Amniotic epithelial cell (primary cell): ENCODE results near the gene PANK2.
A peak's percentile ranks its signal among the peaks of the same experiment; 100 is the strongest.
"Not testable (repeated sequence)": the region's sequence is repeated elsewhere in the genome, so short reads cannot be mapped to it uniquely, and the experiment has no call there.

ENCODE experiments used
- DNase-seq: peaks from one replicate; pipeline ENCODE4 v3.0.0-alpha.2; 2010; ENCODE audit warnings: low read depth

Gene PANK2

DNA sequence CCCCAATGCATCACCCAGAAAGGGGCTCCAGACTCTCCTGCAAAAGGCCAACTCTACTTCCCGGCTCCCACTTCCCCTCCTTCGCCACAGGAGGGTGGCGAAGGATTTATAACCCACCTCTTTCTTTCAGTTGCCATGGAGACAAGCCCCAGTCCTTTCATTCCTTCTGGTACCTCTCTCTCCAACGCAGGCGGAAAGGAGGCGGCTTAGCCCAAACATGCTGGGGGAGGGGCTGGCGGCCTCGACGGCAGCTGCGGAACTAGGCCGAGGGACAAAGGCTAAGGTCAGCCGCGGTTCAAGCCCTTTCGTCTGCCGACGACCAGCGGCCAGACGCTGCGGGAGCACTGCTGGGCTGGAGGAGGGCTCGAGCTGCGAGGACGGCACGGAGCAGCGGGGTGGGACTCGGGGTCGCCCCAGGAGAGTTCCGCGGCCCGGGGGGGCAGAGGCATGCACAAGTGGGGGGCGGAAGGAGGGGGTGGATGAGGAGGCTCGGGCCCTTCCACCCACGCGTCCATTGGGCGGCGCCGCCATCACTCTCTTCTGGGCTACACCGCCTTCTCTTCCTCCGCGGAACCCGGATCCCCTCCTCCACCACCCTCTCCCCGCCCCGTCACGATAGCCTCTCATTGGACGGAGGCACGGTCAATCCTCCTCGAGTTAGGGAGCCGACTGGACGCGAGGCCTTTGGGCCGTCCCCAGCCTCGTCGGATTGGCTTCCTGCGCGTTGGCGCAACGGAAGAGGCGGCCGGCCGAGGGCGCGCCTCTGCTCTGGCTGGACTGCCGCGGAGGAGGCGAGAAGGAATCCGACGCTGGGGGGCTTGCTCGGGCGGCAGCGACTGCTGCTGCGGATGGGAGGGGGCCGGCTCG is at the start of gene PANK2:
Gene PANK2 (plus strand): TSS at position 766 of the 867 bp plus-strand sequence.
- peak; percentile 99 for DNase-seq

DNA sequence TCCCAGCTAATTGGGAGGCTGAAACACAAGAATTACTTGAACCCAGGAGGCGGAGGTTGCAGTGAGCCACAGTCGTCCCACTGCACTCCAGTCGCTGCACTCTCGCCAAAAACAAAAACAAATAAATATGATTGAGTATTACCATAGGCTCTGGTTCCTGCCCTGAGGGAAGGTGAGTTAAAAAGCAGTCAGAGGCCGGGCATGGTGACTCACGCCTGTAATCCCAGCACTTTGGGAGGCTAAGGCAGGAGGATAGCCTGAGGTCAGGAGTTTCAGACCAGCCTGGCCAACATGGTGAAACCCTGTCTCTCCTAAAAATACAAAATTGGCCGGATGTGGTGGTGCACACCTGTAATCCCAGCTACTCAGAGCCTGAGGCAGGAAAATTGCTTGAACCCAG is 49.0 kb upstream of the PANK2 start:
- not testable (repeated sequence) for DNase-seq

DNA sequence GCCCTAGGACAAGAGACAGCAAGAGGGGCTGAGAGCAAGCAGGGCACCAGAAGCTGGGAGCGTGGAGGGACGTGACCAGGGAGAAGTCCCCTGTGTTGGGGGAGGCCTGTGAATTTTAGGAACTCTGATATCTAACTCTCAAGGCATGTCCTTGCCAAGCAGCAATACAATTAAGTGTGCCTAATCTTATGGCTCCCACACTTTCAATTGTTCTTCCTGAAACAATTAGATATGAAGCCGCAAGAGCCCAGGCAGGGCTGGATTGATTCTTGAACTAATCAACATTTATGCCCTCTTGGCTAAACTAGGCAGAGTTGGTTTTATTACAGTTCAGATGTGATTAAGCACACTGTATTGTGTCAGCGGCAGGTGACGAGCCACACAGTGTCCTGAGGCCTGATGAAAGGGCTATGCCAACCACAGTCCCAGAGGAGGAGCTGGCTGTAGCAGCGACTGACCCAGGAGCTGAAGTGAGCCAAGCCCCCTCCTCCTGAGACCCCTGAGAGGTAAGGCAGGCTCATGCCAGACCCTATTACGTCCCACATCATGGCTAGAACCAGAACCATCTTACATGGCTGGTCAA is 46.7 kb upstream of the PANK2 start:
- no peak for DNase-seq

DNA sequence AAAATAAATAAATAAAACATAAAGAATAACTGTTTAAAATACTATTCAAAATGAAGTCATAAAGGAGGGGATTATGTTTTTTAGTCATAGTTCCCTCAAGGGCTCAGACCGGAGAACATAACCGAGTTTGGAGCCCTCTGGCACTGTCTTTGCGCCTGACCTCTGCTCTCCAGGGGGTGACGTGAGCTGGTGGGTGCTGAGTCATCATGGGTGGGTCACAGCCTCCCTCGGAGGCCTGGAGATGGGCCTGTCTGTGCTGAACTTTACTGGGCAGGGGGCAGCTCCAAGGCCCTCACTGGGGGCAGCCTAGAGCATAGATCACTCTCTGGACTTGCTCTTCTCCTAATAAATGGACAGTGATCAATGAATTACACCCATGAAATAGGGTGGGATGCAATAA is 45.7 kb upstream of the PANK2 start:
- peak; percentile 71 for DNase-seq

DNA sequence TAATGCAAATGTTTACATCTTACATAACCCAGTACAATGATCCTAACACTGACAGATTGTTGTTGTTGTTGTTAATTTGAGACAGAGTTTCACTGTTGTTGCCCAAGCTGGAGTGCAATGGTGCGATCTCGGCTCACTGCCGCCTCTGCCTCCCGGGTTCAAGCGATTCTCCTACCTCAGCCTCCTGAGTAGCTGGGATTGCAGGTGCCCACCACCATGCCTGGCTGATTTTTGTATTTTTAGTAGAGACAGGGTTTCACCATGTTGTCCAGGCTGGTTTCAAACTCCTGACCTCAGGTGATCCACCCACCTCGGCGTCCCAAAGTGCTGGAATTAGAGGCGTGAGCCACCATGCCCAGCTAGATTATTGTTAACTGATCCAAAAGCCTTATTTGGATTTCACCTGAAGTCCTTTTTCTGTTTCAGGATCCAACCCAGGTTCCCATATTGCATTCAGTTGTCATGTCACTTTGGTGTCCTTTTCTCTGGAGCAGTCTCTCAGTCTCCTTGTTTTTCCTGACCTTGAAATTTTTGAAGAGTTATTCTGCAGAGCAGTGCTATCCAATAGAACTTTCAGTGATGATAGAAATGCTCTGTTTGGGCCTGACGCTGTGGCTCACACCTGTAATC is 45.1 kb upstream of the PANK2 start:
- not testable (repeated sequence) for DNase-seq

DNA sequence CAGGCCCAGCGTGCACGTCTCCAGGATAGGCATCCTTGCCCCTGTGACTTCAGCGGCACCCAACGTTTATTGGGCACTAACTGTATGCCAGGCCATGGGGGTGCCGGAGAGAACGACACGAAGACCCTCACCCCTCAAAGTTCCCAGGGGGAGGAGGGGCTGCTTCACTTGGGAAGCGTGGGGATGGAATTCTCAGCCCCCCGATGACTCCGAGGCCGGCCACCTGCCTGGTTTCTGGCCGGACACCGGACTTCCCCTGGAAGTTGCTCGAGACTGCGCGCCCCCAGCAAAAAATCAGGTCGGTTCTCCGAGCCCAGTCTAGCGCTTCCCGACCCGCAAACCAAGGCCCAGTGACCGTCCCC is 42.8 kb upstream of the PANK2 start:
- DNase-seq, result no peak

DNA sequence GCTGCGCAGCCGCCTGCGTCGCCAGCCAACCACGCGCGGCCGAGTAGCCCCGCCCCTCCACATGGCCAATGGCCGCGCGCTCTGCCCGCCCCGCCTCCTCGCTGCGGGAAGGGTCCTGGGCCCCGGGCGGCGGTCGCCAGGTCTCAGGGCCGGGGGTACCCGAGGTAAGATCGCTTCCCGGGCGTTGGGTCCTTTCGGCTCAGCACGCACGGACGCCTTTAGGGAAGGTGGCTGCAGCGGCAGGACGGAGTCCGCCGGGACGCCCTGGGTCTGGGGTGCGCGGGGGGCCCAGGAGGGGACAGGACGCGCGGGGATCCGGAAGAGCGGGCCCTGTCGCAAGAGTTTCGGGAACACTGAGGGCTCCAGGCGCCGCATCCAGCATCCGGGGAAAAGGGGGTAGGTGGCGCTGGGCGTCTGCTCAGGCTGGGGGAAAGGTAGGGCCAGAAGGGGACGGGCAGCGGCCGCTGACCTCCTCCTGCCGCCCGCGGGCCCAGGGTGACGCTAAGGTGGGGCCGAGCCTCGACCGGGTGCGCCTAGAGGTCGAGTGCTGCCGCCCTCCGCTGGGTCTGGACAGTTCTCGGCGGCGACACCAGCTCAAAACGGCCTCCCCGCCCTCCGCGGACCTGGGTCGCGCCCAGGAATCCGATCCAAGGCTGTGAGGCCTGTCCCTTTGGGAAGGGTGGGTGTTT is 42.3 kb upstream of the PANK2 start, which contains the start of gene MAVS:
Gene MAVS (plus strand): TSS at position 95 of the 689 bp plus-strand sequence. CDS start 7,791 bp downstream, outside the sequence.
- peak; percentile 56 for DNase-seq

DNA sequence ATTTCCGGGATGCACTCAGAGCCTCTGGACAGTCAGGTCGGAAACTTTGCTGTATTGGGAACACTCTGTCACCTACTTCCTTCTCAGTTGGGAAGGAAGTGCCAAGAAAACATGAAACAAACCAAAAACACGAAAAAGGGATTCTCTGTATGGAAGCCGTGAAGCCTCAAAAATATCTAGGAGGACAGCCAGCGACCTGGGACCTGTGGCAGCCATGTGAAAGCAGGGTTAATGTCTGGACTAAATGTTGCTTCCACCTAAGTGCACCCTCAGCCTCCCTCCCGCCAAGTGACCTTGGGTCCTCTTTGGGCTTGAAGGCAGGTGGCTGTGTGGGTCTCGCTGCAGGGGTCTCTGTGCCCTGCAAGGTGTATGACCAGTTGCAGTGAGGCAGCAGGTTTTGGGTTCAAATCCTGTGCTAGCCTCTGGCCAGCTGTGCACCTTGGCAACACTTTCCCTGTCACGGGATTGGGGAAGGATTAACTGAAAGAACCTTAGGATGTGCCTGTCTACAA is 41.7 kb upstream of the PANK2 start:
- DNase-seq, result no peak

DNA sequence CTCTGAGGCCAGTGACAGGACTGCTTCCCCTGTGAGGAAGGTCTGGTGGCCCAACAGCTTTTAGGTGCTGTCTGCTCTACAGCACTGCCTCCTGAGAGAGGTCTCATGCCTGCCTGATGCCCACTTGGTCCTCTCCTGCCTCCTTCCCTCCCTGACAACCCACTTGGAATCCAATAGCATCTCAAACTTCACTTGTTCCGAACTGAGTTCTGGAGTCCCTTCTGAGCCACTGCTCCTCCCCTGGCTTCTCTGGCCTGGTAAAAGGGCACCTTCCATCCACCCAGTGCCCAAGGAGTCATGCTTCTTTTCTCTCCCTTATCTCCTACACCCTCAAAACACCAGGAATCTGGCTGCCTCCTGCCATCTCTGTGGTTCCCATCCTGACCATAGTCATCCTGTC is 40.6 kb upstream of the PANK2 start:
- no peak for DNase-seq

DNA sequence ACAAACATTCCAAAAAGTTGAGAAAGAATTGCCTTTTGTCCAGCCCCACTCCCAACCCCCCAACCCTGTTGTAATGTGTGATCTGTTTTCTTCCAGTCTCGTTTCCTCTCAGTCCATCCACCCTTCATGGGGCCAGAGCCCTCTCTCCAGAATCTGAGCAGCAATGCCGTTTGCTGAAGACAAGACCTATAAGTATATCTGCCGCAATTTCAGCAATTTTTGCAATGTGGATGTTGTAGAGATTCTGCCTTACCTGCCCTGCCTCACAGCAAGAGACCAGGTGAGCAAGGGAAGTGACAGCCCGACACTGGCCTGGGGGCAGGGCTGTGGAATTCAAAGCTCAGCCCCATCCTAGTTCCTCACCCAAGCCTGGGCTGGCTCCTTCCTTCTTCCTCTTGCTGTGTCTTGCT is 34.7 kb upstream of the PANK2 start:
- DNase-seq, result no peak

DNA sequence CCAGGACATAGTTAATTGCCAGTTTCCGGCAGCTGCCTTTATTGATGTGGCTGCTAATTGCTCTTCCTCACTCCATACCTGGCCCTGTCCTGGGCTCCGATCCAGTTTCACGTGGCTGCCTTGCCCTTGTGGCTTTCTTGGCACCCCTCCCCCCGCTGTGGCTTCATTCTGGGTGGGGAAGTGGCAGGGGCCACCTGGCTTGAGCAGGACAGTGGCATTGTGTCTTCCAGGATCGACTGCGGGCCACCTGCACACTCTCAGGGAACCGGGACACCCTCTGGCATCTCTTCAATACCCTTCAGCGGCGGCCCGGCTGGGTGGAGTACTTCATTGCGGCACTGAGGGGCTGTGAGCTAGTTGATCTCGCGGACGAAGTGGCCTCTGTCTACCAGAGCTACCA is 31.8 kb upstream of the PANK2 start:
- DNase-seq, result no peak

DNA sequence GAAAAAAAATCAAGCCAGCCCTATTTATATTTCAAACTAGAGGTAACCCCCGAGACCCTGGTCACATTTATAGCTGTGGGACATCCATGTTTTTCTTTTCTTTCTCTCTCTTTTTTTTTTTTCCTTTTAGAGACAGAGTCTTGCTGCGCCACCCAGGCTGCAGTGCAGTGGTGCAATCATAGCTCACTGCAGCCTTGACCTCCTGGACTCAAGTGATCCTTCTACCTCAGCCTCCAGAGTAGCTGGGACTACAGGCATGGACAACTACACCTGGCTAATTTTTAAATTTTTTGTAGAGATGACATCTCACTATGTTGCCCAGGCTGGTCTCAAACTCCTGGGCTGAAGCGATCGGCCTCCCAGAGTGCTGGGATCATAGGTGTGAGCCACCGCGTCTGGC is 30.5 kb upstream of the PANK2 start:
- DNase-seq, result no peak

DNA sequence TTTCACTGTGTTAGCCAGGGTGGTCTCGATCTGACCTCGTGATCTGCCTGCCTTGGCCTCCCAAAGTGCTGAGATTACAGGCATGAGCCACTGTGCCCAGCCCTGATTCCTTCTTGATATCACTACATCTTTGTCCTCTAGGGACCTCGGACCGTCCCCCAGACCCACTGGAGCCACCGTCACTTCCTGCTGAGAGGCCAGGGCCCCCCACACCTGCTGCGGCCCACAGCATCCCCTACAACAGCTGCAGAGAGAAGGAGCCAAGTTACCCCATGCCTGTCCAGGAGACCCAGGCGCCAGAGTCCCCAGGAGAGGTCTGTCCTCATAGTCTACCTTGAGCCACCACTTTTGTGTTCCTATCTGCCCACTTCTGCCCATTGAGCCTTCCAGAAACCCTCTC is 28.0 kb upstream of the PANK2 start:
- DNase-seq, result no peak

DNA sequence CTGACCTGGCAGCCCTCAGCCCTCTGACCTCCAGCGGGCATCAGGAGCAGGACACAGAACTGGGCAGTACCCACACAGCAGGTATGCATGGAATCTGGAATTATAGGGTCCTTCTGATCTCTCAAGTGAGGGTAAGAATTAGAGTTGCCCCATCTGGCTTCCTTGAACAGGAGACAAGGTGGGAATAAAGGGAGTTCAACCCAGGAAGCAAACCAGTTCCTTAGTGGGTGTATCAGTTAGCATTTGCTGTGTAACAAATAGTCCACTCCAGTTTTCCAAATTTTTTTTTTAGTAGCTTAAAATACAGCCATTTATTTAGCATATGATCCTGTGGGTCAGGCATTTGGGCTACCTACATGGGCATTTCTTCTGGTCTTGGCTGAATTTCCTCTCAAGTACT is 26.9 kb upstream of the PANK2 start:
- no peak for DNase-seq

DNA sequence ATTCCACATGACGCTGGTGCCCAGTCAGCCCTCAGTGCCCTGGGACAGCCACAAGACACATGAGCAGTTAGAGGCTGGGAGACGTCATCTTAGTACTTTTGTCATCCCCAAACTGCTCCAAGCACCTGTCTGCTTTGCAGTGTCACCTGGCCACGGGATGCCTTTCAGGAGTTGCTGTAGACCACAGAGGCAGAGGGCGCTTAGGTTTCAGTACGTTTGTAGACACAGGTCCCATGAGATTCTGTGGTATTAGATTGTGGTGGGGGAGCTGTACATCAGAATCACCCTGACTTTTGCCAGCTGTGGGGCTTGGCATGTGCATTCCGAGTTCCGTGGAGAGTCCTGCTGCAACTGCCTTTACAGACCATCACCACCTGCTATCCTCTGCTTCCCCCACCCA is 25.9 kb upstream of the PANK2 start:
- no peak for DNase-seq

DNA sequence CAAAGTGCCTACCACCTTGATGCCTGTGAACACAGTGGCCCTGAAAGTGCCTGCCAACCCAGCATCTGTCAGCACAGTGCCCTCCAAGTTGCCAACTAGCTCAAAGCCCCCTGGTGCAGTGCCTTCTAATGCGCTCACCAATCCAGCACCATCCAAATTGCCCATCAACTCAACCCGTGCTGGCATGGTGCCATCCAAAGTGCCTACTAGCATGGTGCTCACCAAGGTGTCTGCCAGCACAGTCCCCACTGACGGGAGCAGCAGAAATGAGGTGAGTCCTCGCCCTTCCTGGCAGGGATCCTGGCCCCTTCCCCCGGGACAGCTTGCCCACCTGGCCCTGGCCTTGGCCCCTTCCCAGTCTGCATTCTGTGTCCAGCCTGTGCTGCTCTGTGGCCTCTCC is 24.7 kb upstream of the PANK2 start:
- no peak for DNase-seq

DNA sequence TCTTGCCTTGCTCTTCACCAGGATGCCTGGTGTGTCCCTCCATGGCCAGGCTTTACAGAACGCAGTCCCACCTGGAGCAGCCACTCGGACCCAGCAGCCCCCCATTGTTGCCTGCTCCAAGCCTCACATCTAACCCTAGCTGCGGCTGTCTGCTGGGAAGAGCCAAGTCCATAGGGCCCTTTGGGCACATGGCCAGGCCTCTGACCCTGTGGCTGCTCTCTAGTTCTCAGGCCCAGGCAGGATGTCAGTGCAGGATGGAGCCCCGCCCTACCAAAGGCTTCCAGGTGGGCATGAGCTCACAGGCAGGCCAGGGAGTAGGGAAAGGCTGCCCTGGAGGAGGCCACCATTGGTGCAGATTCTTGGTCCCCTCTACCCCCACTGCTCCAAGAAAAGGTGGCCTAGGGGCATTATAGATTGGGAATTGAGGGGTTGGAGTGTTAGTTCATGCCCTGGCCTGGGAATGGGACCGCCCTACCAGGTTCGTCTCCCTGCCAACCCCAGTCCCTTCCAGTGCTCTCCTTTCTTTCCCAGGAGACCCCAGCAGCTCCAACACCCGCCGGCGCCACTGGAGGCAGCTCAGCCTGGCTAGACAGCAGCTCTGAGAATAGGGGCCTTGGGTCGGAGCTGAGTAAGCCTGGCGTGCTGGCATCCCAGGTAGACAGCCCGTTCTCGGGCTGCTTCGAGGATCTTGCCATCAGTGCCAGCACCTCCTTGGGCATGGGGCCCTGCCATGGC is 23.9 kb upstream of the PANK2 start:
- DNase-seq, result no peak

DNA sequence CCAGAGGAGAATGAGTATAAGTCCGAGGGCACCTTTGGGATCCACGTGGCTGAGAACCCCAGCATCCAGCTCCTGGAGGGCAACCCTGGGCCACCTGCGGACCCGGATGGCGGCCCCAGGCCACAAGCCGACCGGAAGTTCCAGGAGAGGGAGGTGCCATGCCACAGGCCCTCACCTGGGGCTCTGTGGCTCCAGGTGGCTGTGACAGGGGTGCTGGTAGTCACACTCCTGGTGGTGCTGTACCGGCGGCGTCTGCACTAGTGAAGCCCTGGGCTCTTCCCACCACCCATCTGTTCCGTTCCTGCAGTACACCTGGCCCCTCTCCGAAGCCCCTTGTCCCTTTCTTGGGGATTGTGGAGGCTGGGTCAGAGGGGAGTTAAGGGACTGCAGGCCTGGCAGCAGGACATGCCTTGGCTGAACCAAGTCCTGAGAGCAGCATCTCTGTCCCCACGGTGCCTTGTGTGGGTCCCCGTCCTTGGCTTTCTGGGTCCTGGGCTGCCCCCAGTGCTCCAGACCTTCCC is 23.2 kb upstream of the PANK2 start:
- no peak for DNase-seq

DNA sequence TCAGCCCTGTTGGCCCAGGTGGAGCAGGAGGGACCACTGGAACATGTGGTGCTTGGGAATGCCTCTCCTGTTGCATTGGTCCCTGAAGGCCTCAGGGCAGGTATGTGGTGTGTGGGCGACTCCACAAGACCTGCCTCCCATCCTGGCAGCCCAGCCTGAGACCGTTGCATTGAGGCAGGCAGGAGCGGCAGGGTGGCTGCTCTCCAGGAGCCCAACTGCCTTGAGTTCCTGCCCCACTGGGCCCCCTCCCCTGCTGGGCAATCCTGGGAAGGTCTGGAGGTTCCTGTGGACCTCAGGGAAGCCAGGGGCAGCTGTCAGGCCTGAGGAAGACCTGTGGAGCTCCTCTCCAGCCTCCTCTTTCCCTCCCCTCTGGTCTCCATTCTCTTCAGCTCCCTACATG is 22.7 kb upstream of the PANK2 start:
- DNase-seq, result no peak

DNA sequence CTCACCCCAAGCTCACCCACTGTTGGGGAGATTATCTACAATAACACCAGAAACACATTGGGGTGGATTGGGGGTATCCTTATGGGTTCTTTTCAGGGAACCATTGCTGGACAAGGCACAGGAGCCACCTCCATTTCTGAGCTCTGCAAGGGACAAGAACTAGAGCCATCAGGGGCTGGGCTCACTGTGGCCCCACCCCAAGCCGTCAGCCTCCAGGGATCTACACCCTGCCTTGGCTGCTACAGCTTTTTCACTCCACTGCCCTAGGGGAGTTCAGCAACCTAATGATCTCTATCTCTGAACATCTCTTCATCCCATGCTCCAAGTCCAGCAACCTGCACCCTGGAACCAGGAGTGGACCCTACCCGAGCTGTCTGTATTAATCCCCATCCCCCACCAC is 21.4 kb upstream of the PANK2 start:
- DNase-seq, result no peak

DNA sequence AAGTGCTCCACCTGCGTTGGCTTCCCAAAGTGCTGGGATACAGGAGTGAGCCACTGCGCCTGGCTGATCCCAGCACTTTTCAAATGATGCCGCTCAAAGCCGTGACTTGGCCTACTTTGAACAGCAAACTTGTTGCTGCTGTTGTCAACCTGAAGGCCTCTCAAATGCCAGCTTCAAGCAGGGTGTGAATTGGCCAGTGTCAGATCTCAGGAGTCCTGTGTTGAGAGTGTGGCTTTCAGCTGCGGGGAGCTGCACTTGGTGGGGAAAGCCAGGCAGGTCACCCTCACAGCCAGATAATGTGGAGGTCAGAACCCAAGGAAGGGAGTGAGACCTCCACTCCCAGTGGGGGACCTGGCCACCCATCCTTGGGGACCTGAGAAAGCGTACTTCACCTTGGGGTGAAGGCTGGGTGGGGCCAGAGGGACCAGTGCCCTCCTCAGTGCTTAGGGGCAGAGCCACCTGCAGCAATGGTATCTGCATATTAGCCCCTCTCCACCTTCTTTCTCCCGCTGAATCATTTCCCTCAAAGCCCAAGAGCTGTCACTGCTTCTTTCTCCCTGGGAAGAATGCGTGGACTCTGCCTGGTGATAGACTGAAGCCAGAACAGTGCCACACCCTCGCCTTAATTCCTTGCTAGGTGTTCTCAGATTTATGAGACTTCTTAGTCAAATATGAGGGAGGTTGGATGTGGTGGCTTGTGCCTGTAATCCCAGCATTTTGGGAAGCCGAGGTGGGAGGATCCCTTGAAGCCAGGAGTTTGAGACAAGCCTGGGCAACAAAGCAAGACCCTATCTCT is 19.1 kb upstream of the PANK2 start:
- DNase-seq, result no peak
